ENCODE results near the gene NR2F1-AS1. TPM values are rescaled to one million over a fixed set of nuclear protein-coding genes. Genes with fewer than 3 reads are reported as not detected.
"Not testable (repeated sequence)": the region's sequence is repeated elsewhere in the genome, so short reads cannot be mapped to it uniquely, and the experiment has no call there.

NR2F1-AS1 gene
- total RNA-seq, 1 donor from 2014 or later = 53.1 TPM

DNA sequence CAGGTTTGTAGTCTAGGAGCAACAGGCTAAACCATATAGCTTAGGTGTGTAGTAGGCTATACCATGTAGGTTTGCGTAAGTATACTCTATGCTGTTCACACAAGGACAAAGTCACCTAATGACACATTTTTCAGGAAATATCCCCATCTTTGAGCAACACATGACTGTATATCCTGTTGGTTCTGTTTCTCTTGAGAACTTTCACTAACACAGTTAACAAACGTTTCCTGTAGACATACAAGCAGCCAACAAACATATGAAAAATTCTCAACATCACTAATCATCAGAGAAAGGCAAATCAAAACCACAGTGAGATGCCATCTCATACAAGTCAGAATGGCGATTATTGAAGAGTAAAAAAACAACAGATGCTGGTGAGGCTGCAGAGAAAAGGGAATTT lies 68.2 kb downstream of the NR2F1-AS1 start:
- Mint-ChIP-seq H3K36me3 (ENCODE audit: low read depth) (peaks cover 13% of the 10 kb centered on the region), H3K4me1 (peaks cover 10% of the 10 kb centered on the region), H3K27ac (ENCODE audit: unreplicated experiment) (no peak overlapping the region), H3K27me3 (ENCODE audit: low read depth) (no peaks in the 10 kb centered on the region), H3K9me3 (peaks cover 4% of the 10 kb centered on the region), H3K4me3 (no peak overlapping the region)
- TF ChIP-seq, protein P1, sequence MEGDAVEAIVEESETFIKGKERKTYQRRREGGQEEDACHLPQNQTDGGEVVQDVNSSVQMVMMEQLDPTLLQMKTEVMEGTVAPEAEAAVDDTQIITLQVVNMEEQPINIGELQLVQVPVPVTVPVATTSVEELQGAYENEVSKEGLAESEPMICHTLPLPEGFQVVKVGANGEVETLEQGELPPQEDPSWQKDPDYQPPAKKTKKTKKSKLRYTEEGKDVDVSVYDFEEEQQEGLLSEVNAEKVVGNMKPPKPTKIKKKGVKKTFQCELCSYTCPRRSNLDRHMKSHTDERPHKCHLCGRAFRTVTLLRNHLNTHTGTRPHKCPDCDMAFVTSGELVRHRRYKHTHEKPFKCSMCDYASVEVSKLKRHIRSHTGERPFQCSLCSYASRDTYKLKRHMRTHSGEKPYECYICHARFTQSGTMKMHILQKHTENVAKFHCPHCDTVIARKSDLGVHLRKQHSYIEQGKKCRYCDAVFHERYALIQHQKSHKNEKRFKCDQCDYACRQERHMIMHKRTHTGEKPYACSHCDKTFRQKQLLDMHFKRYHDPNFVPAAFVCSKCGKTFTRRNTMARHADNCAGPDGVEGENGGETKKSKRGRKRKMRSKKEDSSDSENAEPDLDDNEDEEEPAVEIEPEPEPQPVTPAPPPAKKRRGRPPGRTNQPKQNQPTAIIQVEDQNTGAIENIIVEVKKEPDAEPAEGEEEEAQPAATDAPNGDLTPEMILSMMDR (conservative IDR thresholded peaks at IDR 0.05) = no peak
- DNase-seq (ENCODE audit: low read depth, low spot score) = no peak

DNA sequence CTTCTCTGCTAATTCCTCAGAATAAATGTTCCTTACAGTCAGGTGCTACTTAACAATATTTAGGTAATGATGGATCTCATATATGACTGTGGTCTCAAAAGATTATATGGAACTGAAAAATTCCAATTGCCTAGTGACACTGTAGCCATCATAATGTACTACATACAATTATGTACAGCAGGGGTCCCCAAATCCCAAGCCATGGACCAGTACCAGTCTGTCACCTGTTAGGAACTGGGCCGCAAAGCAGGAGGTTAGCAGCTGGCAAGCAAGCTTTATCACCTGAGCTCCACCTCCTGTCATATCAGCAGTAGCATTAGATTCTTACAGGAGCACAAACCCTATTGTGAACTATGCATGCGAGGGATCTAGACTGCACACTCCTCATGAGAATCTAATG lies 69.6 kb downstream of the NR2F1-AS1 start:
- peaks cover 10% of the 10 kb centered on the region for H3K4me1 Mint-ChIP-seq
- no peak overlapping the region for H3K27ac Mint-ChIP-seq (ENCODE audit: unreplicated experiment)
- TF ChIP-seq, protein P1 (conservative IDR thresholded peaks at IDR 0.05) = no peak
- no peaks in the 10 kb centered on the region for H3K27me3 Mint-ChIP-seq (ENCODE audit: low read depth)
- H3K9me3 Mint-ChIP-seq = peaks cover 4% of the 10 kb centered on the region
- H3K4me3 Mint-ChIP-seq = no peak overlapping the region
- peaks cover 16% of the 10 kb centered on the region for H3K36me3 Mint-ChIP-seq (ENCODE audit: low read depth)
- DNase-seq (ENCODE audit: low read depth, low spot score) = no peak

DNA sequence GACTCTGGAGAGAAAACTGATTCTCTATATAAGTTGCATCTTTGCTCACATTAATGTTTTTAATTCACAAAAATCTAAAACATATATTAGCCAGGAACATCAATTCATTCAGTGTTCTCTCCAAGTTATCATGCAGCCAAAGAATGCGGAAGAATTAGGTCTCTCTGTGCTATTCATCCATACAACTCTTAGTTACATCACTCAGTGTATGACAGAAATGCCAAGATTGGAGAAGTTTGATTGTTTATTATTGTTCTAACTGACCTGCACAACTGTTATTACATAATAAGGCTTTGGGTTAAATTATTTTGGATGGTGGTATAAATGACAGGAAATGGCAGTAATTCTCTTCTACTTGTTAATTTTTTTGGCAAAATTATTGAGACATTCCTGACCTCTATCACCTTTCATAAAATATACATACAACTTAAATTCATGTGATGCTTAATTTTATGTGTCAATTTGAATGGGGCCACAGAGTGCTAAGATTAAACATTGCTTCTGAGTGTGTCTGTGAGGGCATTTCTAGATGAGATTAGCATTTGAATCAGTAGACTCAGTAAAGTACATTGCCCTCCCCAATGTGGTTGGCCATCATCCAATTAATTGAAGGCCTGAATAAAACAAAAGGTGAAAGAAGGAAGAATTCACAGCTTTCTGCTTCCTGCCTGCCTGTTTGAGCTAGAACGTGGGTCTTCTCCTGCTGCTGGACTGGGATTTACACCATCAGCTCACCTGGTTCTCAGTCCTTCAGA lies 70.2 kb downstream of the NR2F1-AS1 start:
- peaks cover 4% of the 10 kb centered on the region for H3K9me3 Mint-ChIP-seq
- H3K27me3 Mint-ChIP-seq (ENCODE audit: low read depth) = no peaks in the 10 kb centered on the region
- TF ChIP-seq, protein P1 (conservative IDR thresholded peaks at IDR 0.05) = no peak
- H3K4me3 Mint-ChIP-seq = no peak overlapping the region
- peaks cover 10% of the 10 kb centered on the region for H3K4me1 Mint-ChIP-seq
- no peak for DNase-seq (ENCODE audit: low read depth, low spot score)
- peaks cover 21% of the 10 kb centered on the region for H3K36me3 Mint-ChIP-seq (ENCODE audit: low read depth)
- H3K27ac Mint-ChIP-seq (ENCODE audit: unreplicated experiment) = no peak overlapping the region

DNA sequence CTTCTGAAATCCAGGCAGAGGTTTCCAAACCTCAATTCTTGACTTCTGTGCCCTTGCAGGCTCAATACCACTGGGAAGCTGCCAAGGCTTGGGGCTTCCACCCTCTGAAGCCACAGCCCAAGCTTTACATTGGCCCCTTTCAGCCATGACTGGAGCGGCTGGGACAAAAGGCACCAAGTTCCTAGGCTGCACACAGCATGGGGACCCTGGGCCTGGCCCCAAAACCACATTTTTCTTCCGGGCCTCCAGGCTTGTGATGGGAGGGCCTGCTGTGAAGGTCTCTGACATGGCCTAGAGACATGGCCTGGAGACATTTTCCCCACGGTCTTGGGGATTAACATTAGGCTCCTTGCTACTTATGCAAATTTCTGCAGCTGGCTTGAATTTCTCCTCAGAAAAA lies 75.5 kb downstream of the NR2F1-AS1 start:
- DNase-seq (ENCODE audit: low read depth, low spot score); H3K27ac Mint-ChIP-seq (ENCODE audit: unreplicated experiment); H3K27me3 Mint-ChIP-seq (ENCODE audit: low read depth); H3K4me3 Mint-ChIP-seq; H3K9me3 Mint-ChIP-seq: not testable (repeated sequence)
- H3K36me3 Mint-ChIP-seq (ENCODE audit: low read depth) = peaks cover 19% of the 10 kb centered on the region
- peaks cover 12% of the 10 kb centered on the region for H3K4me1 Mint-ChIP-seq

DNA sequence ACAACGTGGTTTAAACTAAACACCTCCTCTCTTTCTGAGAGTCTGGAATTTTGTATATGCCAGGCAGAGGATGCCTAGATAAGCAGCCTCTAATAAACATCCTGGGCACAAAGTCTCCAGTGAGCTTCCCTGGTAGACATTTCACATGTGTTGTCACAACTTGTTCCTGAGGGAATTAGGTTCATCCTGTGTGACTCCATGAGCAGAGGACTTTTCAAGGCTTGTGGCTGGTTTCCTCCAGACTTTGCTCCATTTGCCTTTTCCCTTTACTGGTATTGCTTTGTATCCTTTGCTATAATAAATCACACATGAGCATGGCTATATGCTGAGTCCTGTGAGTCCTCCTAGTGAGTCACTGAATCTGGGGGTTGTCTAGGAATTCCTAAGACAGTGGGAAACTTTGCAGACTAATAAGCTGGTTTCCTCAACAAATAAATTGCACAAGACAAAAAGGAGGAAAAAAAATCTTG lies 77.4 kb downstream of the NR2F1-AS1 start:
- no peak overlapping the region for H3K27ac Mint-ChIP-seq (ENCODE audit: unreplicated experiment)
- peaks cover 23% of the 10 kb centered on the region for H3K4me1 Mint-ChIP-seq
- TF ChIP-seq, protein P1 (conservative IDR thresholded peaks at IDR 0.05) = no peak
- no peak overlapping the region for H3K4me3 Mint-ChIP-seq
- H3K27me3 Mint-ChIP-seq (ENCODE audit: low read depth) = no peaks in the 10 kb centered on the region
- H3K9me3 Mint-ChIP-seq = peaks cover 6% of the 10 kb centered on the region
- H3K36me3 Mint-ChIP-seq (ENCODE audit: low read depth) = peaks cover 19% of the 10 kb centered on the region
- no peak for DNase-seq (ENCODE audit: low read depth, low spot score)

DNA sequence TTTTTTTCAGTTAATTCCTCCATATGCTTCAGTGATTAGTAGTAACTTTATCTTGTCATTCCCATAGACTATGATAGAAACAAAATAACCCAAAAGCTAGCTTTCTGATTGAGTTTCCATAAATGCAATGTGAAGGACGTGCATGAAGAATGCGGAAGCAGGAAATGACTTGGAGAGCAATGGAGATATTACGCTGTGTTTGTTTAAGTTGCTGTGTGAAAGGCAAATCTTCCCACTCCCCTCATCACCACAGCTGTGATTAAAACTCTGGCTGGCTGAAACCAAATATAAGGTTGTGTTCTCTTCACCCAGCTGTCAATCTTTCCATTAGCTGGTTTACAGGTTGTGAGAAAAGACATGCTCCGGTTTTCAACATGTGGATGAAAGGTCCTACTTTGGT lies 83.9 kb downstream of the NR2F1-AS1 start:
- H3K36me3 Mint-ChIP-seq (ENCODE audit: low read depth) = peaks cover 3% of the 10 kb centered on the region
- no peaks in the 10 kb centered on the region for H3K27me3 Mint-ChIP-seq (ENCODE audit: low read depth)
- no peak overlapping the region for H3K27ac Mint-ChIP-seq (ENCODE audit: unreplicated experiment)
- TF ChIP-seq, protein P1 (conservative IDR thresholded peaks at IDR 0.05) = no peak
- H3K4me3 Mint-ChIP-seq = no peak overlapping the region
- peaks cover 36% of the 10 kb centered on the region for H3K4me1 Mint-ChIP-seq
- no peak for DNase-seq (ENCODE audit: low read depth, low spot score)
- no peaks in the 10 kb centered on the region for H3K9me3 Mint-ChIP-seq

All from neural crest cell (in vitro differentiated cells).